OCI-LY3 (cell line): Measurements from ENCODE around the gene PDK1.

Experiments used
- H2AFZ ChIP-seq: fragments of 200-600, 300-600 bp; shearing (Covaris generic); 2 replicates; pipeline ENCODE4 v1.6.0; 2014; ENCODE audit warnings: antibody characterized with exemption, low read depth, low read length
- H3K27ac ChIP-seq: fragments of 200-600, 300-600 bp; sonication (generic); 2 replicates; pipeline ENCODE4 v1.5.1; 2014; ENCODE audit warnings: mild to moderate bottlenecking, low read length, moderate library complexity, mixed read lengths
- H3K27me3 ChIP-seq: fragments of 200-600, 300-600 bp; sonication (generic); 2 replicates; pipeline ENCODE4 v1.6.1; 2014; ENCODE audit warnings: low read depth, low read length, mixed read lengths
- H3K36me3 ChIP-seq: fragments of 200-600, 300-600 bp; sonication (generic); replicated peaks from 2 replicates; pipeline ENCODE3; 2014; ENCODE audit warnings: low read depth, low read length, mixed read lengths
- H3K4me1 ChIP-seq: fragments of 300-600, 200-600 bp; sonication (generic); 2 replicates; pipeline ENCODE4 v1.6.1; 2014; ENCODE audit warnings: low read length, mixed read lengths
- H3K4me2 ChIP-seq: fragments of 200-600, 300-600 bp; sonication (generic); 2 replicates; pipeline ENCODE4 v1.6.1; 2014; ENCODE audit warnings: low read length, mixed read lengths
- H3K4me3 ChIP-seq: fragments of 300-600, 200-600 bp; sonication (generic); 2 replicates; pipeline ENCODE4 v1.5.1; 2014; ENCODE audit warnings: antibody characterized with exemption, mild to moderate bottlenecking, low read length, moderate library complexity
- H3K79me2 ChIP-seq: fragments of 300-600, 200-600 bp; shearing (Covaris generic); 2 replicates; pipeline ENCODE4 v1.6.1; 2014; ENCODE audit warnings: mild to moderate bottlenecking, low read length, mixed read lengths
- H3K9ac ChIP-seq: fragments of 300-600, 200-600 bp; shearing (Covaris generic); 2 replicates; pipeline ENCODE4 v1.6.0; 2014; ENCODE audit warnings: mild to moderate bottlenecking, low read length, moderate library complexity
- H3K9me3 ChIP-seq: fragments of 200-600, 300-600 bp; shearing (Covaris generic); 2 replicates; pipeline ENCODE4 v1.6.1; 2014; ENCODE audit warnings: low read length, mixed read lengths; ENCODE audit not compliant: insufficient read depth
- H4K20me1 ChIP-seq: fragments of 200-600, 300-600 bp; sonication (generic); 2 replicates; pipeline ENCODE4 v1.6.1; 2016; ENCODE audit warnings: low read length, mixed read lengths; ENCODE audit not compliant: insufficient read depth
- EZH2phosphoT487 ChIP-seq: fragments of 200-600 bp; shearing (Covaris generic); IDR thresholded peaks from 2 replicates; pipeline ENCODE4 v1.6.1; 2018; ENCODE audit warnings: antibody characterized with exemption, mixed run types, low read depth
- TF ChIP-seq, protein P1 (sequence below): fragments of 200-600, 300-600 bp; sonication (generic); IDR thresholded peaks from 2 replicates; pipeline ENCODE4 v1.5.1; 2014; ENCODE audit warnings: antibody characterized with exemption, low read length, low read depth

Gene PDK1

GRCh38 chr2:172613040-172613439 is 57.1 kb downstream of the PDK1 start:
- Histone ChIP-seq H4K20me1 (no peaks in the 10 kb centered on the region), H3K4me2 (no peak overlapping the region), H3K27me3 (no peaks in the 10 kb centered on the region), H3K9ac (no peak overlapping the region), H3K9me3 (no peaks in the 10 kb centered on the region), H3K79me2 (no peaks in the 10 kb centered on the region), H2AFZ (no peak overlapping the region), H3K27ac (no peak overlapping the region), H3K36me3 (peaks cover 22% of the 10 kb centered on the region), H3K4me3 (no peak overlapping the region), H3K4me1 (no peaks in the 10 kb centered on the region)
- TF ChIP-seq, protein P1, sequence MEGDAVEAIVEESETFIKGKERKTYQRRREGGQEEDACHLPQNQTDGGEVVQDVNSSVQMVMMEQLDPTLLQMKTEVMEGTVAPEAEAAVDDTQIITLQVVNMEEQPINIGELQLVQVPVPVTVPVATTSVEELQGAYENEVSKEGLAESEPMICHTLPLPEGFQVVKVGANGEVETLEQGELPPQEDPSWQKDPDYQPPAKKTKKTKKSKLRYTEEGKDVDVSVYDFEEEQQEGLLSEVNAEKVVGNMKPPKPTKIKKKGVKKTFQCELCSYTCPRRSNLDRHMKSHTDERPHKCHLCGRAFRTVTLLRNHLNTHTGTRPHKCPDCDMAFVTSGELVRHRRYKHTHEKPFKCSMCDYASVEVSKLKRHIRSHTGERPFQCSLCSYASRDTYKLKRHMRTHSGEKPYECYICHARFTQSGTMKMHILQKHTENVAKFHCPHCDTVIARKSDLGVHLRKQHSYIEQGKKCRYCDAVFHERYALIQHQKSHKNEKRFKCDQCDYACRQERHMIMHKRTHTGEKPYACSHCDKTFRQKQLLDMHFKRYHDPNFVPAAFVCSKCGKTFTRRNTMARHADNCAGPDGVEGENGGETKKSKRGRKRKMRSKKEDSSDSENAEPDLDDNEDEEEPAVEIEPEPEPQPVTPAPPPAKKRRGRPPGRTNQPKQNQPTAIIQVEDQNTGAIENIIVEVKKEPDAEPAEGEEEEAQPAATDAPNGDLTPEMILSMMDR: no peak
- TF ChIP-seq EZH2phosphoT487: no peak

GRCh38 chr2:172613615-172614231 is 57.8 kb downstream of the PDK1 start:
- H3K27ac ChIP-seq: no peak overlapping the region
- no peak overlapping the region for H3K9ac ChIP-seq
- TF ChIP-seq EZH2phosphoT487: no peak
- TF ChIP-seq, protein P1: no peak
- no peaks in the 10 kb centered on the region for H3K27me3 ChIP-seq
- H3K4me2 ChIP-seq: no peak overlapping the region
- H4K20me1 ChIP-seq: no peaks in the 10 kb centered on the region
- H3K9me3 ChIP-seq: no peaks in the 10 kb centered on the region
- peaks cover 22% of the 10 kb centered on the region for H3K36me3 ChIP-seq
- no peak overlapping the region for H3K4me3 ChIP-seq
- H3K79me2 ChIP-seq: no peaks in the 10 kb centered on the region
- no peaks in the 10 kb centered on the region for H3K4me1 ChIP-seq
- no peak overlapping the region for H2AFZ ChIP-seq

DNA sequence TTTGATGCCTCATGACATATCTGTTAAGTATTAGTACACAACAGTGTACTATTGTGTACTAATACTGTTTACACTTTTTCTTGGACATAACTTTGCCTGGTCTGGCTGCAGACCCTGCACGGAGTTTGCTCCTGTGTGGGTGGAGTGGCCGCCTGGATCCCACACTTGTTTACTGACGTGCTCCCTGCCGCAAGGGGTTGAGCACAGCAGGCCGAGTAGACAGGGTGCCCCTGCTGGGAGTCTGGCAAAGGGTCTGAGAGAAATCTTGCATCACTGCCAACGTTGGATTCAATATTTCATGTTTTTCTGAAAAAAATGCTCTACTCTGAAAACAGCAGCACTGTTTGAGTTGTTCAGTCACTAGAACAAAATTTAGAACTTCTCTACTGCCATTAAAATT is 59.0 kb downstream of the PDK1 start:
- Histone ChIP-seq H3K27me3 (no peaks in the 10 kb centered on the region), H3K79me2 (no peaks in the 10 kb centered on the region), H3K4me3 (no peak overlapping the region), H4K20me1 (no peaks in the 10 kb centered on the region), H3K4me2 (no peak overlapping the region), H3K9me3 (no peaks in the 10 kb centered on the region), H3K36me3 (peaks cover 18% of the 10 kb centered on the region), H3K4me1 (no peaks in the 10 kb centered on the region), H2AFZ (no peak overlapping the region), H3K9ac (no peak overlapping the region), H3K27ac (no peak overlapping the region)
- TF ChIP-seq, protein P1: no peak
- no peak for TF ChIP-seq EZH2phosphoT487

- Histone ChIP-seq H4K20me1 (no peaks in the 10 kb centered on the region), H3K27ac (no peak overlapping the region), H3K9ac (no peak overlapping the region), H3K36me3 (peaks cover 15% of the 10 kb centered on the region), H3K79me2 (no peaks in the 10 kb centered on the region), H2AFZ (no peak overlapping the region), H3K4me1 (no peaks in the 10 kb centered on the region), H3K27me3 (no peaks in the 10 kb centered on the region), H3K9me3 (no peaks in the 10 kb centered on the region), H3K4me3 (no peak overlapping the region), H3K4me2 (no peak overlapping the region)
- no peak for TF ChIP-seq EZH2phosphoT487
- TF ChIP-seq, protein P1: no peak
These were observed 59.9 kb downstream of the PDK1 start for GRCh38 chr2:172615727-172616261.
